NB4 (cell line): ENCODE results near the gene TMOD4.
"Not testable (repeated sequence)": the region's sequence is repeated elsewhere in the genome, so short reads cannot be mapped to it uniquely, and the experiment has no call there.

ENCODE experiments used
- POLR2A ChIP-seq: IDR thresholded peaks from 2 replicates; pipeline ENCODE4 v1.6.1; 2011; ENCODE audit warnings: mild to moderate bottlenecking; ENCODE audit not compliant: insufficient read length; ENCODE audit errors: extremely low read depth
- TF ChIP-seq, protein P1 (sequence below): IDR thresholded peaks from one replicate; pipeline ENCODE4 v1.5.1; 2012; ENCODE audit warnings: low read depth, low read length
- TF ChIP-seq, protein P2 (sequence below): IDR thresholded peaks from 2 replicates; pipeline ENCODE4 v1.6.1; 2011; ENCODE audit warnings: low read depth, low read length

DNA sequence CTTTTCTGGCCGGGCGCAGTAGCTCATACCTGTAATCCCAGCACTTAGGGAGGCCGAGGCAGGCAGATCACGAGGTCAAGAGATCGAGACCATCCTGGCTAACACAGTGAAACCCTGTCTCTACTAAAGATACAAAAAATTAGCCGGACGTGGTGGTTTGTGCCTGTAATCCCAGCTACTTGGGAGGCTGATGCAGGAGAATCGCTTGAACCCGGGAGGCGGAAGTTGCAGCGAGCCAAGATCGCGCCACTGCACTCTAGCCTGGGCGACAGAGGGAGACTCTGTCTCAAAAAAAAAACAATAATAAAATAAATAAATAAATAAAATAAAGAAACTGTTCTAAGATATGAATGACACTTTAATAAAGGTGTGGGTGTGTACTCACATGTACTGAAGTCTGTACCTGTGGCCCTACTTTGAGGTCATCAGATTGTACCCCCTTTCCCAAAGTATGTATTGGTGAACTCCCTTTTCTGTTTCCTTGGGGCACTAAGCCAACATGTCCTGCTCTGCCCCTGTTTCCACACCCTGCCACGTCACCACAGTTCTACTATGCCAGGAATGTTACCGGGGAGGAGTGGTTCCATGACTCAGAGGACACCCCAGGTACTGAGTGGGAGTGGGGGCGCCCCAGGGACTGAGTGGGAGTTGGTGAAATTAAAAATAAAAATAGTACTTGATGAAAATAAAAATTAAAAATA, 19.3 kb upstream of the TMOD4 start:
- TF ChIP-seq, protein P1, sequence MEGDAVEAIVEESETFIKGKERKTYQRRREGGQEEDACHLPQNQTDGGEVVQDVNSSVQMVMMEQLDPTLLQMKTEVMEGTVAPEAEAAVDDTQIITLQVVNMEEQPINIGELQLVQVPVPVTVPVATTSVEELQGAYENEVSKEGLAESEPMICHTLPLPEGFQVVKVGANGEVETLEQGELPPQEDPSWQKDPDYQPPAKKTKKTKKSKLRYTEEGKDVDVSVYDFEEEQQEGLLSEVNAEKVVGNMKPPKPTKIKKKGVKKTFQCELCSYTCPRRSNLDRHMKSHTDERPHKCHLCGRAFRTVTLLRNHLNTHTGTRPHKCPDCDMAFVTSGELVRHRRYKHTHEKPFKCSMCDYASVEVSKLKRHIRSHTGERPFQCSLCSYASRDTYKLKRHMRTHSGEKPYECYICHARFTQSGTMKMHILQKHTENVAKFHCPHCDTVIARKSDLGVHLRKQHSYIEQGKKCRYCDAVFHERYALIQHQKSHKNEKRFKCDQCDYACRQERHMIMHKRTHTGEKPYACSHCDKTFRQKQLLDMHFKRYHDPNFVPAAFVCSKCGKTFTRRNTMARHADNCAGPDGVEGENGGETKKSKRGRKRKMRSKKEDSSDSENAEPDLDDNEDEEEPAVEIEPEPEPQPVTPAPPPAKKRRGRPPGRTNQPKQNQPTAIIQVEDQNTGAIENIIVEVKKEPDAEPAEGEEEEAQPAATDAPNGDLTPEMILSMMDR = not testable (repeated sequence)
- TF ChIP-seq POLR2A = not testable (repeated sequence)
- TF ChIP-seq, protein P2, sequence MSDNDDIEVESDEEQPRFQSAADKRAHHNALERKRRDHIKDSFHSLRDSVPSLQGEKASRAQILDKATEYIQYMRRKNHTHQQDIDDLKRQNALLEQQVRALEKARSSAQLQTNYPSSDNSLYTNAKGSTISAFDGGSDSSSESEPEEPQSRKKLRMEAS = not testable (repeated sequence)
